SU-DHL-6 (cell line): Measurements from ENCODE around the gene CPAMD8.

Experiments used
- CTCF ChIP-seq: fragments of 200-600 bp; sonication (generic); IDR thresholded peaks from one replicate; pipeline ENCODE4 v1.5.1; 2017; ENCODE audit warnings: antibody characterized with exemption, mild to moderate bottlenecking, low read length, moderate library complexity; ENCODE audit not compliant: insufficient read depth, poor library complexity, severe bottlenecking
- EZH2phosphoT487 ChIP-seq: fragments of 200-600 bp; sonication (generic), shearing (Covaris generic); conservative IDR thresholded peaks from 2 replicates; pipeline ENCODE4 v1.6.1; 2018; ENCODE audit warnings: mild to moderate bottlenecking, antibody characterized with exemption, low read length, moderate library complexity, mixed read lengths

DNA sequence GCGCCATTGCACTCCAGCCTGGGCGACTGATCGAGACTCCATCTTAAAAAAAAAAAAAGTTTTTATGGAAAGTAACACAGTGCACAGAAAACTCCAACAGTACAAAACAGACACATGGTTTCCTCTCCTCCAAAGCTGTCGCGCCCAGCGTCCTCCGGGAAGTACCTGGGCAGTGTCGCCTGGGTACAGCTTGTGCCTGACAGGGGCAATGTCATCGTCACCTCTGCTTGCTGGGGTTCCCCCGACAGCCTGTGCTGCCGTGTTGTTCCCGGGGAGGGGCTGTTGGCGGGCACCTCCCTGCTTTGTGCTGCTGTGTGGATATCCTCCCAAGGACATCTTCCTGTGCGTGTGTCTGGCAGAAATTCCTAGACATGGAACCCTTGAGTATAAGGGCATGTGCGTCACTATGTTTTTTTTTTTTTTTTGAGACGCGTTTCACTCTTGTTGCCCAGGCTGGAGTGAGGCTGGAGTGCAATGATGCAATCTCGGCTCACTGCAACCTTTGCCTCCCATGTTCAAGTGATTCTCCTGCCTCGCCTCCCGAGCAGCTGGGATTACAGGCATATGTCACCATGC, 140.2 kb downstream of the CPAMD8 start:
- TF ChIP-seq CTCF = no peak
- TF ChIP-seq EZH2phosphoT487 = no peak
